HEK293 (cell line): ENCODE results near the gene TRAF7.

ENCODE experiments used
- BCL11B ChIP-seq: fragments of 450-650 bp; formaldehyde crosslinking; IDR thresholded peaks from 2 replicates; pipeline ENCODE4 v1.5.1; 2016; ENCODE audit warnings: low read depth, missing biosample characterization, missing genetic modification characterization
- EGR2 ChIP-seq: fragments of 450-650 bp; formaldehyde crosslinking; IDR thresholded peaks from 2 replicates; pipeline ENCODE4 v1.5.1; 2016; ENCODE audit warnings: low read depth, missing biosample characterization, missing genetic modification characterization
- GLIS2 ChIP-seq: fragments of 450-650 bp; formaldehyde crosslinking; IDR thresholded peaks from 2 replicates; pipeline ENCODE4 v1.5.1; 2016; ENCODE audit warnings: missing biosample characterization, missing genetic modification characterization
- SETDB1 ChIP-seq: IDR thresholded peaks from one replicate; pipeline ENCODE4 v1.6.1; 2017; ENCODE audit warnings: mild to moderate bottlenecking, low read length, moderate library complexity, mixed read lengths; ENCODE audit not compliant: insufficient read length
- ZFHX2 ChIP-seq: fragments of 450-650 bp; formaldehyde crosslinking; conservative IDR thresholded peaks from 2 replicates; pipeline ENCODE4 v1.5.1; 2016; ENCODE audit warnings: missing biosample characterization, missing genetic modification characterization
- ZIC2 ChIP-seq: fragments of 450-650 bp; formaldehyde crosslinking; IDR thresholded peaks from 2 replicates; pipeline ENCODE4 v1.5.1; 2016; ENCODE audit warnings: missing biosample characterization, missing genetic modification characterization
- ZNF121 ChIP-seq: fragments of 450-650 bp; formaldehyde crosslinking; IDR thresholded peaks from 2 replicates; pipeline ENCODE4 v1.5.1; 2016; ENCODE audit warnings: missing biosample characterization, missing genetic modification characterization
- ZNF155 ChIP-seq: fragments of 450-650 bp; formaldehyde crosslinking; IDR thresholded peaks from 2 replicates; pipeline ENCODE4 v1.5.1; 2016; ENCODE audit warnings: missing biosample characterization, missing genetic modification characterization
- ZNF16 ChIP-seq: fragments of 450-650 bp; formaldehyde crosslinking; IDR thresholded peaks from 2 replicates; pipeline ENCODE4 v1.5.1; 2016; ENCODE audit warnings: low read depth, missing biosample characterization, missing genetic modification characterization
- ZNF214 ChIP-seq: fragments of 450-650 bp; formaldehyde crosslinking; IDR thresholded peaks from 2 replicates; pipeline ENCODE4 v1.5.1; 2017; ENCODE audit warnings: missing biosample characterization, mild to moderate bottlenecking, missing genetic modification characterization, borderline replicate concordance
- ZNF366 ChIP-seq: fragments of 450-650 bp; formaldehyde crosslinking; conservative IDR thresholded peaks from 2 replicates; pipeline ENCODE4 v1.5.1; 2016; ENCODE audit warnings: missing biosample characterization, missing genetic modification characterization
- ZNF48 ChIP-seq: fragments of 450-650 bp; formaldehyde crosslinking; IDR thresholded peaks from 2 replicates; pipeline ENCODE4 v1.5.1; 2016; ENCODE audit warnings: missing biosample characterization, missing genetic modification characterization
- ZNF561 ChIP-seq: fragments of 450-650 bp; IDR thresholded peaks from 2 replicates; pipeline ENCODE4 v1.5.1; 2018; ENCODE audit warnings: missing biosample characterization, missing genetic modification characterization, borderline replicate concordance
- TF ChIP-seq, protein P1 (sequence below): fragments of 450-650 bp; formaldehyde crosslinking; IDR thresholded peaks from 2 replicates; pipeline ENCODE4 v1.5.1; 2016; ENCODE audit warnings: missing biosample characterization, missing genetic modification characterization, borderline replicate concordance
- TF ChIP-seq, protein P2 (sequence below): fragments of 450-650 bp; formaldehyde crosslinking; IDR thresholded peaks from 2 replicates; pipeline ENCODE4 v1.5.1; 2016; ENCODE audit warnings: missing biosample characterization, missing genetic modification characterization
- TF ChIP-seq, protein P3 (sequence below): fragments of 450-650 bp; formaldehyde crosslinking; IDR thresholded peaks from 2 replicates; pipeline ENCODE4 v1.5.1; 2016; ENCODE audit warnings: missing biosample characterization, missing genetic modification characterization
- TF ChIP-seq, protein P4 (sequence below): fragments of 450-650 bp; formaldehyde crosslinking; IDR thresholded peaks from 2 replicates; pipeline ENCODE4 v1.5.1; 2017; ENCODE audit warnings: missing biosample characterization, mild to moderate bottlenecking, missing genetic modification characterization, moderate library complexity
- TF ChIP-seq, protein P5 (sequence below): fragments of 450-650 bp; formaldehyde crosslinking; IDR thresholded peaks from 2 replicates; pipeline ENCODE4 v1.5.1; 2016; ENCODE audit warnings: missing biosample characterization, missing genetic modification characterization, borderline replicate concordance
- TF ChIP-seq, protein P6 (sequence below): fragments of 450-650 bp; formaldehyde crosslinking; IDR thresholded peaks from 2 replicates; pipeline ENCODE4 v1.5.0; 2017; ENCODE audit warnings: missing biosample characterization, missing genetic modification characterization, borderline replicate concordance
- TF ChIP-seq, protein P7 (sequence below): fragments of 450-650 bp; formaldehyde crosslinking; IDR thresholded peaks from 2 replicates; pipeline ENCODE4 v1.5.1; 2016; ENCODE audit warnings: missing biosample characterization, missing genetic modification characterization

Gene TRAF7

DNA sequence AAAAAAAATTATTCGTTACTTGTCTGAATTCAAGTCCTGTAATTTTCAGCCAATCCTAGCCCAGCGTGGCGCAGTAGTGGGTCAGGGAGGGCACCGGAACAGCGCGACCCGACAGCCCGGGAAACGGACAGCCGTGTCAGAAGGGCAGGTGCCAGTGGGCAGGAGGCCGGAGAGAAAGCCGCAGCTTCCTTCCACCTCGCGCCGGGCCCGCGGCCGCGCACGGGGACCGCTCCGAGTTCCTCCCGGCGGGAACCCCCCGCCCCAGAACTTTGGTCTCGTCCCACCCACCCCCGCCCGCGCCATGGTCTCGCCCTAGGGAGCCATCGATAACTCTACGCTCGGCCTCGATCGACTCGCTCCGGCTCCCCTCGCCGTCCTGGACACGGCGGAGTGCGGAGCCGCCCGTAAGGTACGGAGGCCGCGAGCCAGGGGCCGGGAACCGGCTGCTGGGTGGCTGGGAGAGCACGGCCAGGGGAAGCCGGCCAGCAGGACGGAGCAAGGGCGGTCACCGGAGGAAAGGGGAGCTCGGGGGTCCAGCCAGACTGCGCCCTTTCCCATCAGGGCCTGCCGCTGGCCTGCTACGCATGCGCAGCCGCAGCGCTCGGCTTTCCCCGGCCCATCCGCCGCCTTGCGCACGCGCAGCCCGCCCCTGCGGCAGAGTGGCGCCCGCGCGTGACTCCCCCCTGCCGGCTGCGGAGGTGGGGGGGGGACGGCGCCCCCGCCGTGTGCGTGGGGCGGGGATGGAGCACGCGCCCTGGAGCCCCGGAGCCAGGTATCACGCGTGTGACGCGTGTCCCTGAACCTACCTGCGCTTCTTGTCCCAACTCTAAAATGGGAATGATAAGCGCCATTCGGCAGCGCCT, 49.8 kb downstream of the TRAF7 start, which contains the start of gene MLST8 (continued):
- TF ChIP-seq, protein P1, sequence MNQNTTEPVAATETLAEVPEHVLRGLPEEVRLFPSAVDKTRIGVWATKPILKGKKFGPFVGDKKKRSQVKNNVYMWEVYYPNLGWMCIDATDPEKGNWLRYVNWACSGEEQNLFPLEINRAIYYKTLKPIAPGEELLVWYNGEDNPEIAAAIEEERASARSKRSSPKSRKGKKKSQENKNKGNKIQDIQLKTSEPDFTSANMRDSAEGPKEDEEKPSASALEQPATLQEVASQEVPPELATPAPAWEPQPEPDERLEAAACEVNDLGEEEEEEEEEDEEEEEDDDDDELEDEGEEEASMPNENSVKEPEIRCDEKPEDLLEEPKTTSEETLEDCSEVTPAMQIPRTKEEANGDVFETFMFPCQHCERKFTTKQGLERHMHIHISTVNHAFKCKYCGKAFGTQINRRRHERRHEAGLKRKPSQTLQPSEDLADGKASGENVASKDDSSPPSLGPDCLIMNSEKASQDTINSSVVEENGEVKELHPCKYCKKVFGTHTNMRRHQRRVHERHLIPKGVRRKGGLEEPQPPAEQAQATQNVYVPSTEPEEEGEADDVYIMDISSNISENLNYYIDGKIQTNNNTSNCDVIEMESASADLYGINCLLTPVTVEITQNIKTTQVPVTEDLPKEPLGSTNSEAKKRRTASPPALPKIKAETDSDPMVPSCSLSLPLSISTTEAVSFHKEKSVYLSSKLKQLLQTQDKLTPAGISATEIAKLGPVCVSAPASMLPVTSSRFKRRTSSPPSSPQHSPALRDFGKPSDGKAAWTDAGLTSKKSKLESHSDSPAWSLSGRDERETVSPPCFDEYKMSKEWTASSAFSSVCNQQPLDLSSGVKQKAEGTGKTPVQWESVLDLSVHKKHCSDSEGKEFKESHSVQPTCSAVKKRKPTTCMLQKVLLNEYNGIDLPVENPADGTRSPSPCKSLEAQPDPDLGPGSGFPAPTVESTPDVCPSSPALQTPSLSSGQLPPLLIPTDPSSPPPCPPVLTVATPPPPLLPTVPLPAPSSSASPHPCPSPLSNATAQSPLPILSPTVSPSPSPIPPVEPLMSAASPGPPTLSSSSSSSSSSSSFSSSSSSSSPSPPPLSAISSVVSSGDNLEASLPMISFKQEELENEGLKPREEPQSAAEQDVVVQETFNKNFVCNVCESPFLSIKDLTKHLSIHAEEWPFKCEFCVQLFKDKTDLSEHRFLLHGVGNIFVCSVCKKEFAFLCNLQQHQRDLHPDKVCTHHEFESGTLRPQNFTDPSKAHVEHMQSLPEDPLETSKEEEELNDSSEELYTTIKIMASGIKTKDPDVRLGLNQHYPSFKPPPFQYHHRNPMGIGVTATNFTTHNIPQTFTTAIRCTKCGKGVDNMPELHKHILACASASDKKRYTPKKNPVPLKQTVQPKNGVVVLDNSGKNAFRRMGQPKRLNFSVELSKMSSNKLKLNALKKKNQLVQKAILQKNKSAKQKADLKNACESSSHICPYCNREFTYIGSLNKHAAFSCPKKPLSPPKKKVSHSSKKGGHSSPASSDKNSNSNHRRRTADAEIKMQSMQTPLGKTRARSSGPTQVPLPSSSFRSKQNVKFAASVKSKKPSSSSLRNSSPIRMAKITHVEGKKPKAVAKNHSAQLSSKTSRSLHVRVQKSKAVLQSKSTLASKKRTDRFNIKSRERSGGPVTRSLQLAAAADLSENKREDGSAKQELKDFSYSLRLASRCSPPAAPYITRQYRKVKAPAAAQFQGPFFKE, result no peak
- TF ChIP-seq BCL11B (tag by site-specific recombination) (0 out of 2 replicates have a peak, but pooled peaks have one; percentile 13), ZFHX2 (tag by site-specific recombination) (peak; percentile 96), ZNF155 (tag by site-specific recombination) (no peak), ZNF16 (tag by site-specific recombination) (no peak), GLIS2 (peak; percentile 59; the same call in 1 of the 2 replicates), EGR2 (tag by site-specific recombination) (peak; percentile 77), ZIC2 (peak; percentile 42; the same call in 1 of the 2 replicates), SETDB1 (no peak), ZNF214 (tag by site-specific recombination) (no peak), ZNF121 (tag by site-specific recombination) (no peak), ZNF48 (tag by site-specific recombination) (no peak), ZNF561 (peak; percentile 98), ZNF366 (tag by site-specific recombination) (no peak)
- TF ChIP-seq, protein P2, sequence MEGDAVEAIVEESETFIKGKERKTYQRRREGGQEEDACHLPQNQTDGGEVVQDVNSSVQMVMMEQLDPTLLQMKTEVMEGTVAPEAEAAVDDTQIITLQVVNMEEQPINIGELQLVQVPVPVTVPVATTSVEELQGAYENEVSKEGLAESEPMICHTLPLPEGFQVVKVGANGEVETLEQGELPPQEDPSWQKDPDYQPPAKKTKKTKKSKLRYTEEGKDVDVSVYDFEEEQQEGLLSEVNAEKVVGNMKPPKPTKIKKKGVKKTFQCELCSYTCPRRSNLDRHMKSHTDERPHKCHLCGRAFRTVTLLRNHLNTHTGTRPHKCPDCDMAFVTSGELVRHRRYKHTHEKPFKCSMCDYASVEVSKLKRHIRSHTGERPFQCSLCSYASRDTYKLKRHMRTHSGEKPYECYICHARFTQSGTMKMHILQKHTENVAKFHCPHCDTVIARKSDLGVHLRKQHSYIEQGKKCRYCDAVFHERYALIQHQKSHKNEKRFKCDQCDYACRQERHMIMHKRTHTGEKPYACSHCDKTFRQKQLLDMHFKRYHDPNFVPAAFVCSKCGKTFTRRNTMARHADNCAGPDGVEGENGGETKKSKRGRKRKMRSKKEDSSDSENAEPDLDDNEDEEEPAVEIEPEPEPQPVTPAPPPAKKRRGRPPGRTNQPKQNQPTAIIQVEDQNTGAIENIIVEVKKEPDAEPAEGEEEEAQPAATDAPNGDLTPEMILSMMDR (tag by site-specific recombination), result no peak; the same call in 1 of the 2 replicates
- TF ChIP-seq, protein P3, sequence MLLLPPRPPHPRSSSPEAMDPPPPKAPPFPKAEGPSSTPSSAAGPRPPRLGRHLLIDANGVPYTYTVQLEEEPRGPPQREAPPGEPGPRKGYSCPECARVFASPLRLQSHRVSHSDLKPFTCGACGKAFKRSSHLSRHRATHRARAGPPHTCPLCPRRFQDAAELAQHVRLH (tag by site-specific recombination), result no peak
- TF ChIP-seq, protein P4, sequence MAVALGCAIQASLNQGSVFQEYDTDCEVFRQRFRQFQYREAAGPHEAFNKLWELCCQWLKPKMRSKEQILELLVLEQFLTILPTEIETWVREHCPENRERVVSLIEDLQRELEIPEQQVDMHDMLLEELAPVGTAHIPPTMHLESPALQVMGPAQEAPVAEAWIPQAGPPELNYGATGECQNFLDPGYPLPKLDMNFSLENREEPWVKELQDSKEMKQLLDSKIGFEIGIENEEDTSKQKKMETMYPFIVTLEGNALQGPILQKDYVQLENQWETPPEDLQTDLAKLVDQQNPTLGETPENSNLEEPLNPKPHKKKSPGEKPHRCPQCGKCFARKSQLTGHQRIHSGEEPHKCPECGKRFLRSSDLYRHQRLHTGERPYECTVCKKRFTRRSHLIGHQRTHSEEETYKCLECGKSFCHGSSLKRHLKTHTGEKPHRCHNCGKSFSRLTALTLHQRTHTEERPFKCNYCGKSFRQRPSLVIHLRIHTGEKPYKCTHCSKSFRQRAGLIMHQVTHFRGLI (tag by site-specific recombination), result no peak
- TF ChIP-seq, protein P5, sequence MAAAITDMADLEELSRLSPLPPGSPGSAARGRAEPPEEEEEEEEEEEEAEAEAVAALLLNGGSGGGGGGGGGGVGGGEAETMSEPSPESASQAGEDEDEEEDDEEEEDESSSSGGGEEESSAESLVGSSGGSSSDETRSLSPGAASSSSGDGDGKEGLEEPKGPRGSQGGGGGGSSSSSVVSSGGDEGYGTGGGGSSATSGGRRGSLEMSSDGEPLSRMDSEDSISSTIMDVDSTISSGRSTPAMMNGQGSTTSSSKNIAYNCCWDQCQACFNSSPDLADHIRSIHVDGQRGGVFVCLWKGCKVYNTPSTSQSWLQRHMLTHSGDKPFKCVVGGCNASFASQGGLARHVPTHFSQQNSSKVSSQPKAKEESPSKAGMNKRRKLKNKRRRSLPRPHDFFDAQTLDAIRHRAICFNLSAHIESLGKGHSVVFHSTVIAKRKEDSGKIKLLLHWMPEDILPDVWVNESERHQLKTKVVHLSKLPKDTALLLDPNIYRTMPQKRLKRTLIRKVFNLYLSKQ (tag by site-specific recombination), result no peak
- TF ChIP-seq, protein P6, sequence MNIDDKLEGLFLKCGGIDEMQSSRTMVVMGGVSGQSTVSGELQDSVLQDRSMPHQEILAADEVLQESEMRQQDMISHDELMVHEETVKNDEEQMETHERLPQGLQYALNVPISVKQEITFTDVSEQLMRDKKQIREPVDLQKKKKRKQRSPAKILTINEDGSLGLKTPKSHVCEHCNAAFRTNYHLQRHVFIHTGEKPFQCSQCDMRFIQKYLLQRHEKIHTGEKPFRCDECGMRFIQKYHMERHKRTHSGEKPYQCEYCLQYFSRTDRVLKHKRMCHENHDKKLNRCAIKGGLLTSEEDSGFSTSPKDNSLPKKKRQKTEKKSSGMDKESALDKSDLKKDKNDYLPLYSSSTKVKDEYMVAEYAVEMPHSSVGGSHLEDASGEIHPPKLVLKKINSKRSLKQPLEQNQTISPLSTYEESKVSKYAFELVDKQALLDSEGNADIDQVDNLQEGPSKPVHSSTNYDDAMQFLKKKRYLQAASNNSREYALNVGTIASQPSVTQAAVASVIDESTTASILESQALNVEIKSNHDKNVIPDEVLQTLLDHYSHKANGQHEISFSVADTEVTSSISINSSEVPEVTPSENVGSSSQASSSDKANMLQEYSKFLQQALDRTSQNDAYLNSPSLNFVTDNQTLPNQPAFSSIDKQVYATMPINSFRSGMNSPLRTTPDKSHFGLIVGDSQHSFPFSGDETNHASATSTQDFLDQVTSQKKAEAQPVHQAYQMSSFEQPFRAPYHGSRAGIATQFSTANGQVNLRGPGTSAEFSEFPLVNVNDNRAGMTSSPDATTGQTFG (tag by site-specific recombination), result no peak
- TF ChIP-seq, protein P7, sequence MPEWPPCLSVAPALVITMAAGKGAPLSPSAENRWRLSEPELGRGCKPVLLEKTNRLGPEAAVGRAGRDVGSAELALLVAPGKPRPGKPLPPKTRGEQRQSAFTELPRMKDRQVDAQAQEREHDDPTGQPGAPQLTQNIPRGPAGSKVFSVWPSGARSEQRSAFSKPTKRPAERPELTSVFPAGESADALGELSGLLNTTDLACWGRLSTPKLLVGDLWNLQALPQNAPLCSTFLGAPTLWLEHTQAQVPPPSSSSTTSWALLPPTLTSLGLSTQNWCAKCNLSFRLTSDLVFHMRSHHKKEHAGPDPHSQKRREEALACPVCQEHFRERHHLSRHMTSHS, result no peak
